ENCODE measurements around the gene TMEM151A.

DNA sequence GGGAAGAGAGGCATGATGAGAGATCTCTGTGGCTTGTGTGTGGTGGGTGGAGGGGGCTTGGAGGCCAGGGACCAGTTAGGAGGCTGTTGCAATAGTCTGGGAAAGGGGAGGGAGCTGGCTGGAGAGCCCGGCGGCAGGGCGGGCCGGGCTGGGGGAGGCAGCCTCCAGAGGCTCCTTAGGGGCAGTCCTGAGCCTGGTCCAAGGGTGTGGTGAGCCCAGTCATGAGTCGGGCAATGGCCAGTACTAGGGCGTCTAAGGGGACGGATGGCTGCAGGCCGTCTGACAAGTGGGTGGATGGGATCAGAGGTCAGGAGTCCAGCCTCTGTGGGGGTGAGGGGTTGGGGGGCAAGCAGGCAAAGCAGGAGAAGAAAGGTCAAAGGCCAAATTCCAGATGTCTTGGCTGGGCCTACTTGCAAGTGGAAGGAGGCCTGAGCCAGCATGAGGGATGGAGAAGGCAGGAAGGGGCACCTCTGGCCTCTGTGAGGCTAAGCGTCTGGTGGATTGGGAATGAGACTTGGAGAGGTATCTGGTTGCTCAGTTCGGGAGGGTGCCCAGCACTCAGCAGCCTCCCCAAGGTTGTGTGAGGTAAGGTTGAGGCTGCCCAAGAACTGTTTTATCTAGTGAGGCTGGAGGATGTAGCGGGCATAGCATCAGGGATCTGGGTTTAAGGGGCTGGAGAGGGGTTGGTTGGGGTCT is 31.2 kb downstream of the TMEM151A start:
- TF ChIP-seq, protein P1, sequence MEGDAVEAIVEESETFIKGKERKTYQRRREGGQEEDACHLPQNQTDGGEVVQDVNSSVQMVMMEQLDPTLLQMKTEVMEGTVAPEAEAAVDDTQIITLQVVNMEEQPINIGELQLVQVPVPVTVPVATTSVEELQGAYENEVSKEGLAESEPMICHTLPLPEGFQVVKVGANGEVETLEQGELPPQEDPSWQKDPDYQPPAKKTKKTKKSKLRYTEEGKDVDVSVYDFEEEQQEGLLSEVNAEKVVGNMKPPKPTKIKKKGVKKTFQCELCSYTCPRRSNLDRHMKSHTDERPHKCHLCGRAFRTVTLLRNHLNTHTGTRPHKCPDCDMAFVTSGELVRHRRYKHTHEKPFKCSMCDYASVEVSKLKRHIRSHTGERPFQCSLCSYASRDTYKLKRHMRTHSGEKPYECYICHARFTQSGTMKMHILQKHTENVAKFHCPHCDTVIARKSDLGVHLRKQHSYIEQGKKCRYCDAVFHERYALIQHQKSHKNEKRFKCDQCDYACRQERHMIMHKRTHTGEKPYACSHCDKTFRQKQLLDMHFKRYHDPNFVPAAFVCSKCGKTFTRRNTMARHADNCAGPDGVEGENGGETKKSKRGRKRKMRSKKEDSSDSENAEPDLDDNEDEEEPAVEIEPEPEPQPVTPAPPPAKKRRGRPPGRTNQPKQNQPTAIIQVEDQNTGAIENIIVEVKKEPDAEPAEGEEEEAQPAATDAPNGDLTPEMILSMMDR (IDR thresholded peaks at IDR 0.05) = no peak
- TF ChIP-seq POLR2A (IDR thresholded peaks at IDR 0.05) (no peak), EP300 (IDR thresholded peaks at IDR 0.05) (no peak)

Measured in ovary (tissue), 3 donors.